GM23338 (cell line): ENCODE measurements around the gene IQCM. TPM values are rescaled to one million over a fixed set of nuclear protein-coding genes. Genes with fewer than 3 reads are reported as not detected.

Experiments
- ATAC-seq: fragments of 200-7000 bp; cut with Tn5 transposase; 3 replicates; pipeline ENCODE4 v1.9.1; 2020
- DNase-seq: peaks from one replicate; pipeline ENCODE4 v3.0.0-alpha.2; 2015; ENCODE audit warnings: low spot score
- H2AFZ ChIP-seq: fragments of 200-600 bp; sonication (generic); 2 replicates; pipeline ENCODE4 v1.8.0; 2016; ENCODE audit warnings: antibody characterized with exemption, mild to moderate bottlenecking, moderate library complexity
- H3F3A ChIP-seq: fragments of 200-600 bp; sonication (generic); replicated peaks from 2 replicates; pipeline ENCODE4 v1.8.0; 2017; ENCODE audit warnings: antibody characterized with exemption, mixed run types, low read depth
- H3K27ac ChIP-seq: fragments of 200-600 bp; sonication (generic); 2 replicates; pipeline ENCODE4 v1.6.1; 2016; ENCODE audit warnings: low read depth
- H3K27me3 ChIP-seq: fragments of 200-600 bp; sonication (generic); 2 replicates; pipeline ENCODE4 v1.8.0; 2016; ENCODE audit warnings: mild to moderate bottlenecking, mixed run types, moderate library complexity; ENCODE audit not compliant: insufficient read depth
- H3K36me3 ChIP-seq: fragments of 200-600 bp; sonication (generic); 2 replicates; pipeline ENCODE4 v1.8.0; 2016; ENCODE audit warnings: mild to moderate bottlenecking; ENCODE audit not compliant: insufficient read depth
- H3K4me1 ChIP-seq: fragments of 200-600 bp; sonication (generic); 2 replicates; pipeline ENCODE4 v1.8.0; 2016; ENCODE audit warnings: mild to moderate bottlenecking, moderate library complexity; ENCODE audit not compliant: insufficient read depth
- H3K4me2 ChIP-seq: fragments of 200-600 bp; sonication (generic); 2 replicates; pipeline ENCODE4 v1.7.1; 2017; ENCODE audit warnings: mixed run types
- H3K4me3 ChIP-seq: fragments of 200-600 bp; sonication (generic); 2 replicates; pipeline ENCODE4 v1.6.1; 2016; ENCODE audit warnings: mixed run types
- H3K79me2 ChIP-seq: fragments of 200-600 bp; sonication (generic); replicated peaks from 2 replicates; pipeline ENCODE4 v1.8.0; 2017; ENCODE audit warnings: mild to moderate bottlenecking; ENCODE audit not compliant: insufficient read depth
- H3K9me2 ChIP-seq: fragments of 200-600 bp; sonication (generic); 2 replicates; pipeline ENCODE4 v1.8.0; 2017; ENCODE audit not compliant: insufficient read depth
- H4K20me1 ChIP-seq: fragments of 200-600 bp; sonication (generic); replicated peaks from 2 replicates; pipeline ENCODE4 v1.8.0; 2017; ENCODE audit warnings: mild to moderate bottlenecking; ENCODE audit not compliant: insufficient read depth
- H3K27ac Mint-ChIP-seq: 2 replicates; pipeline ENCODE4 v1.8.0; 2020; ENCODE audit warnings: inconsistent platforms, mild to moderate bottlenecking, moderate library complexity, mixed read lengths
- H3K27me3 Mint-ChIP-seq: 3 replicates; pipeline ENCODE4 v1.8.0; 2022; ENCODE audit warnings: low read depth, mild to moderate bottlenecking, moderate library complexity, mixed read lengths, inconsistent platforms; ENCODE audit not compliant: insufficient read depth, poor library complexity
- H3K36me3 Mint-ChIP-seq: 3 replicates; pipeline ENCODE4 v1.8.0; 2021; ENCODE audit warnings: low read depth, mild to moderate bottlenecking, inconsistent platforms, moderate library complexity, mixed read lengths
- H3K4me1 Mint-ChIP-seq: 3 replicates; pipeline ENCODE4 v1.8.0; 2020; ENCODE audit warnings: mild to moderate bottlenecking, inconsistent platforms, mixed read lengths
- H3K4me3 Mint-ChIP-seq: 3 replicates; pipeline ENCODE4 v1.8.0; 2021; ENCODE audit warnings: moderate library complexity, mild to moderate bottlenecking, inconsistent platforms, mixed read lengths
- H3K9me3 Mint-ChIP-seq: 3 replicates; pipeline ENCODE4 v1.8.0; 2020; ENCODE audit warnings: moderate library complexity, mild to moderate bottlenecking, inconsistent platforms, mixed read lengths
- CREB1 ChIP-seq: fragments of 250-450 bp; sonication (Bioruptor Pico); IDR thresholded peaks from 2 replicates; pipeline ENCODE4 v1.5.0; 2020; ENCODE audit warnings: low read depth, mild to moderate bottlenecking, moderate library complexity
- CTCF ChIP-seq, 2 experiments: fragments of 200-600 bp in 1 of 2; sonication (generic) in 1 of 2; conservative IDR thresholded peaks; 2 replicates each; pipeline versions ENCODE4 v1.5.1 to v1.6.1; 2016 to 2017; ENCODE audit warnings: antibody characterized with exemption in 2 of 2, low read depth in 2 of 2, mild to moderate bottlenecking in 2 of 2, moderate library complexity in 1 of 2
- EZH2phosphoT487 ChIP-seq: fragments of 200-600 bp; sonication (generic); IDR thresholded peaks from one replicate; pipeline ENCODE4 v1.8.1; 2018; ENCODE audit warnings: antibody characterized with exemption; ENCODE audit not compliant: unreplicated experiment
- JUNB ChIP-seq: IDR thresholded peaks from one replicate; pipeline ENCODE4 v1.6.1; 2016; ENCODE audit warnings: antibody characterized with exemption; ENCODE audit not compliant: unreplicated experiment
- NANOG ChIP-seq: IDR thresholded peaks from 2 replicates; pipeline ENCODE4 v1.6.1; 2016; ENCODE audit warnings: antibody characterized with exemption, borderline replicate concordance
- POLR2AphosphoS5 ChIP-seq: IDR thresholded peaks from 2 replicates; pipeline ENCODE4 v1.6.1; 2016; ENCODE audit warnings: antibody characterized with exemption, low read depth
- STAT1 ChIP-seq: IDR thresholded peaks from one replicate; pipeline ENCODE4 v1.6.1; 2016; ENCODE audit warnings: antibody characterized with exemption; ENCODE audit not compliant: unreplicated experiment
- ZNF114 ChIP-seq: fragments of 250-450 bp; sonication (Bioruptor Pico); IDR thresholded peaks from 2 replicates; pipeline ENCODE4 v1.5.0; 2020; ENCODE audit warnings: mild to moderate bottlenecking, moderate library complexity
- ZNF331 ChIP-seq: fragments of 250-450 bp; sonication (Bioruptor Pico); IDR thresholded peaks from 2 replicates; pipeline ENCODE4 v1.5.0; 2020; ENCODE audit warnings: low read depth, mild to moderate bottlenecking, moderate library complexity
- polyA plus RNA-seq: library from polyadenylated mRNA; unstranded; fragments of >200 nt; fragmentation: Nextera tagmentation; extraction: Ambion mirVana; gene quantifications from 2 replicates; pipeline ENCODE4 v1.2.1, GENCODE V29; 2016
- total RNA-seq: library from RNA; depleted of rRNA; stranded (reverse); fragments of >200 nt; shearing (Covaris generic); gene quantifications from 2 replicates; pipeline ENCODE4 v1.2.3, GENCODE V29; 2014
- TF ChIP-seq, protein P1 (sequence below): IDR thresholded peaks from one replicate; pipeline ENCODE4 v1.6.1; 2018; ENCODE audit warnings: antibody characterized with exemption; ENCODE audit not compliant: unreplicated experiment
- TF ChIP-seq, protein P2 (sequence below): IDR thresholded peaks from 2 replicates; pipeline ENCODE4 v1.6.1; 2016; ENCODE audit warnings: antibody characterized with exemption
- TF ChIP-seq, protein P3 (sequence below): fragments of 250-450 bp; sonication (Bioruptor Pico); IDR thresholded peaks from 2 replicates; pipeline ENCODE4 v1.5.0; 2020; ENCODE audit warnings: mild to moderate bottlenecking, moderate library complexity

IQCM gene
- total and polyA plus RNA-seq, 2 experiments from 2014 or later, result not detected

DNA sequence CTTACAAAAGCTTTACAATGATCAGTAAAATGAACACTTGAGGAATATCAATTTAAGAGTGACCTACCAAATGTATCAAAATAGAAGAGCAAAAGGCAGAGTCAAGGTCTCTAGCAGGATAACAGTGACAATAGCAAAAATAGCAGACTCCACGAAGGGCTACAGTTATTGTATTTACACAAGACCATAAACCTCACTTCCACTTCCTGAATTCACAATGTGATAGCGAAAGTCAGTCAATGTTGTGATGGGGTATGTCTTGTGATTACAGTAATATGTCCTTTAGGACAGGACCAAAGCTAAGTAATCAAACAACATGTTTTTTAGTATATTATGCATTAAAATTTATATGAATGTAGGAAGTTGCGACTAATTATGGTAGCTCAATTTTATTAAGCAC is 139.6 kb downstream of the IQCM start (continued):
- TF ChIP-seq, protein P1, sequence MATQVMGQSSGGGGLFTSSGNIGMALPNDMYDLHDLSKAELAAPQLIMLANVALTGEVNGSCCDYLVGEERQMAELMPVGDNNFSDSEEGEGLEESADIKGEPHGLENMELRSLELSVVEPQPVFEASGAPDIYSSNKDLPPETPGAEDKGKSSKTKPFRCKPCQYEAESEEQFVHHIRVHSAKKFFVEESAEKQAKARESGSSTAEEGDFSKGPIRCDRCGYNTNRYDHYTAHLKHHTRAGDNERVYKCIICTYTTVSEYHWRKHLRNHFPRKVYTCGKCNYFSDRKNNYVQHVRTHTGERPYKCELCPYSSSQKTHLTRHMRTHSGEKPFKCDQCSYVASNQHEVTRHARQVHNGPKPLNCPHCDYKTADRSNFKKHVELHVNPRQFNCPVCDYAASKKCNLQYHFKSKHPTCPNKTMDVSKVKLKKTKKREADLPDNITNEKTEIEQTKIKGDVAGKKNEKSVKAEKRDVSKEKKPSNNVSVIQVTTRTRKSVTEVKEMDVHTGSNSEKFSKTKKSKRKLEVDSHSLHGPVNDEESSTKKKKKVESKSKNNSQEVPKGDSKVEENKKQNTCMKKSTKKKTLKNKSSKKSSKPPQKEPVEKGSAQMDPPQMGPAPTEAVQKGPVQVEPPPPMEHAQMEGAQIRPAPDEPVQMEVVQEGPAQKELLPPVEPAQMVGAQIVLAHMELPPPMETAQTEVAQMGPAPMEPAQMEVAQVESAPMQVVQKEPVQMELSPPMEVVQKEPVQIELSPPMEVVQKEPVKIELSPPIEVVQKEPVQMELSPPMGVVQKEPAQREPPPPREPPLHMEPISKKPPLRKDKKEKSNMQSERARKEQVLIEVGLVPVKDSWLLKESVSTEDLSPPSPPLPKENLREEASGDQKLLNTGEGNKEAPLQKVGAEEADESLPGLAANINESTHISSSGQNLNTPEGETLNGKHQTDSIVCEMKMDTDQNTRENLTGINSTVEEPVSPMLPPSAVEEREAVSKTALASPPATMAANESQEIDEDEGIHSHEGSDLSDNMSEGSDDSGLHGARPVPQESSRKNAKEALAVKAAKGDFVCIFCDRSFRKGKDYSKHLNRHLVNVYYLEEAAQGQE, result no peak
- no peak for TF ChIP-seq CREB1 (CRISPR knock-in tag)
- TF ChIP-seq EZH2phosphoT487, result no peak
- no peak for TF ChIP-seq STAT1
- TF ChIP-seq, protein P2, sequence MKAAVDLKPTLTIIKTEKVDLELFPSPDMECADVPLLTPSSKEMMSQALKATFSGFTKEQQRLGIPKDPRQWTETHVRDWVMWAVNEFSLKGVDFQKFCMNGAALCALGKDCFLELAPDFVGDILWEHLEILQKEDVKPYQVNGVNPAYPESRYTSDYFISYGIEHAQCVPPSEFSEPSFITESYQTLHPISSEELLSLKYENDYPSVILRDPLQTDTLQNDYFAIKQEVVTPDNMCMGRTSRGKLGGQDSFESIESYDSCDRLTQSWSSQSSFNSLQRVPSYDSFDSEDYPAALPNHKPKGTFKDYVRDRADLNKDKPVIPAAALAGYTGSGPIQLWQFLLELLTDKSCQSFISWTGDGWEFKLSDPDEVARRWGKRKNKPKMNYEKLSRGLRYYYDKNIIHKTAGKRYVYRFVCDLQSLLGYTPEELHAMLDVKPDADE, result no peak
- no peak for TF ChIP-seq ZNF114 (CRISPR knock-in tag)
- TF ChIP-seq NANOG, result no peak

DNA sequence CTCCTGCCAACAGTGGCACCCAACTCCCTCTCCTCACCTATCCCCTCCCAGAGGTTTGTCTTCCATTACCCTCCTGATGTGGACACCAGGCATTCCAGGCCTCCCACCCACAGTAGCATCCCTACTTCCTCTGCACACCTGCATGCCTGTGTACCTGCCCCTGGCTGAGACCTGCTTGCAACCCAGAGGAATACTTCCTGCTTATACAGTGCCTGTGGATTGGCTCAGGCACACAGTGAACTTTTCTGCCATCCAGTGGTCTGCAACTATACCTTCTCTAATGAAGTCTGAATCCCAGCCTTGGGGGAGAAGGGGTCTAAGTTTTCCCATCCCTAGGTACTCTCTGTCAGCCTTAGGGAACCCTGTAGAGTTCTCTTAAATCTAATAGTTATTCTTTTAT is 169.9 kb downstream of the IQCM start:
- Histone ChIP-seq H3K27ac (no peak overlapping the region), H3K4me3 (no peak overlapping the region), H4K20me1 (no peaks in the 10 kb centered on the region), H3K4me1 (peaks cover 16% of the 10 kb centered on the region), H3K9me2 (no peaks in the 10 kb centered on the region), H3F3A (no peaks in the 10 kb centered on the region), H2AFZ (no peak overlapping the region), H3K36me3 (no peaks in the 10 kb centered on the region), H3K79me2 (no peaks in the 10 kb centered on the region), H3K4me2 (no peak overlapping the region), H3K27me3 (no peaks in the 10 kb centered on the region)
- peak; percentile 72 for DNase-seq
- Mint-ChIP-seq H3K9me3 (no peaks in the 10 kb centered on the region), H3K27me3 (no peaks in the 10 kb centered on the region), H3K36me3 (no peaks in the 10 kb centered on the region), H3K4me1 (peaks cover 12% of the 10 kb centered on the region), H3K4me3 (no peak overlapping the region), H3K27ac (no peak overlapping the region)
- TF ChIP-seq STAT1 (no peak), ZNF331 (CRISPR knock-in tag) (no peak), CTCF (conservative IDR thresholded peaks at IDR 0.05; ENCODE audit: low read depth in 2 of 2) (peak; percentile 50 to 76), JUNB (no peak), POLR2AphosphoS5 (no peak)
- TF ChIP-seq, protein P2, result no peak
- TF ChIP-seq, protein P3, sequence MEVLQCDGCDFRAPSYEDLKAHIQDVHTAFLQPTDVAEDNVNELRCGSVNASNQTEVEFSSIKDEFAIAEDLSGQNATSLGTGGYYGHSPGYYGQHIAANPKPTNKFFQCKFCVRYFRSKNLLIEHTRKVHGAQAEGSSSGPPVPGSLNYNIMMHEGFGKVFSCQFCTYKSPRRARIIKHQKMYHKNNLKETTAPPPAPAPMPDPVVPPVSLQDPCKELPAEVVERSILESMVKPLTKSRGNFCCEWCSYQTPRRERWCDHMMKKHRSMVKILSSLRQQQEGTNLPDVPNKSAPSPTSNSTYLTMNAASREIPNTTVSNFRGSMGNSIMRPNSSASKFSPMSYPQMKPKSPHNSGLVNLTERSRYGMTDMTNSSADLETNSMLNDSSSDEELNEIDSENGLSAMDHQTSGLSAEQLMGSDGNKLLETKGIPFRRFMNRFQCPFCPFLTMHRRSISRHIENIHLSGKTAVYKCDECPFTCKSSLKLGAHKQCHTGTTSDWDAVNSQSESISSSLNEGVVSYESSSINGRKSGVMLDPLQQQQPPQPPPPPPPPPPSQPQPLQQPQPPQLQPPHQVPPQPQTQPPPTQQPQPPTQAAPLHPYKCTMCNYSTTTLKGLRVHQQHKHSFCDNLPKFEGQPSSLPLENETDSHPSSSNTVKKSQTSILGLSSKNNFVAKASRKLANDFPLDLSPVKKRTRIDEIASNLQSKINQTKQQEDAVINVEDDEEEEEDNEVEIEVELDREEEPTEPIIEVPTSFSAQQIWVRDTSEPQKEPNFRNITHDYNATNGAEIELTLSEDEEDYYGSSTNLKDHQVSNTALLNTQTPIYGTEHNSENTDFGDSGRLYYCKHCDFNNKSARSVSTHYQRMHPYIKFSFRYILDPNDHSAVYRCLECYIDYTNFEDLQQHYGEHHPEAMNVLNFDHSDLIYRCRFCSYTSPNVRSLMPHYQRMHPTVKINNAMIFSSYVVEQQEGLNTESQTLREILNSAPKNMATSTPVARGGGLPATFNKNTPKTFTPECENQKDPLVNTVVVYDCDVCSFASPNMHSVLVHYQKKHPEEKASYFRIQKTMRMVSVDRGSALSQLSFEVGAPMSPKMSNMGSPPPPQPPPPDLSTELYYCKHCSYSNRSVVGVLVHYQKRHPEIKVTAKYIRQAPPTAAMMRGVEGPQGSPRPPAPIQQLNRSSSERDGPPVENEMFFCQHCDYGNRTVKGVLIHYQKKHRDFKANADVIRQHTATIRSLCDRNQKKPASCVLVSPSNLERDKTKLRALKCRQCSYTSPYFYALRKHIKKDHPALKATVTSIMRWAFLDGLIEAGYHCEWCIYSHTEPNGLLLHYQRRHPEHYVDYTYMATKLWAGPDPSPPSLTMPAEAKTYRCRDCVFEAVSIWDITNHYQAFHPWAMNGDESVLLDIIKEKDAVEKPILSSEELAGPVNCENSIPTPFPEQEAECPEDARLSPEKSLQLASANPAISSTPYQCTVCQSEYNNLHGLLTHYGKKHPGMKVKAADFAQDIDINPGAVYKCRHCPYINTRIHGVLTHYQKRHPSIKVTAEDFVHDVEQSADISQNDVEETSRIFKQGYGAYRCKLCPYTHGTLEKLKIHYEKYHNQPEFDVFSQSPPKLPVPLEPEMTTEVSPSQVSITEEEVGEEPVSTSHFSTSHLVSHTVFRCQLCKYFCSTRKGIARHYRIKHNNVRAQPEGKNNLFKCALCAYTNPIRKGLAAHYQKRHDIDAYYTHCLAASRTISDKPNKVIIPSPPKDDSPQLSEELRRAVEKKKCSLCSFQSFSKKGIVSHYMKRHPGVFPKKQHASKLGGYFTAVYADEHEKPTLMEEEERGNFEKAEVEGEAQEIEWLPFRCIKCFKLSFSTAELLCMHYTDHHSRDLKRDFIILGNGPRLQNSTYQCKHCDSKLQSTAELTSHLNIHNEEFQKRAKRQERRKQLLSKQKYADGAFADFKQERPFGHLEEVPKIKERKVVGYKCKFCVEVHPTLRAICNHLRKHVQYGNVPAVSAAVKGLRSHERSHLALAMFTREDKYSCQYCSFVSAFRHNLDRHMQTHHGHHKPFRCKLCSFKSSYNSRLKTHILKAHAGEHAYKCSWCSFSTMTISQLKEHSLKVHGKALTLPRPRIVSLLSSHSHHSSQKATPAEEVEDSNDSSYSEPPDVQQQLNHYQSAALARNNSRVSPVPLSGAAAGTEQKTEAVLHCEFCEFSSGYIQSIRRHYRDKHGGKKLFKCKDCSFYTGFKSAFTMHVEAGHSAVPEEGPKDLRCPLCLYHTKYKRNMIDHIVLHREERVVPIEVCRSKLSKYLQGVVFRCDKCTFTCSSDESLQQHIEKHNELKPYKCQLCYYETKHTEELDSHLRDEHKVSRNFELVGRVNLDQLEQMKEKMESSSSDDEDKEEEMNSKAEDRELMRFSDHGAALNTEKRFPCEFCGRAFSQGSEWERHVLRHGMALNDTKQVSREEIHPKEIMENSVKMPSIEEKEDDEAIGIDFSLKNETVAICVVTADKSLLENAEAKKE, result 0 out of 2 replicates have a peak, but pooled peaks have one; percentile 3
- peak; percentile 100 for ATAC-seq
